HEK293 (cell line): Measurements from ENCODE around the gene HMX3.

Source experiments
- EGR2 ChIP-seq: fragments of 450-650 bp; formaldehyde crosslinking; IDR thresholded peaks from 2 replicates; pipeline ENCODE4 v1.5.1; 2016; ENCODE audit warnings: low read depth, missing biosample characterization, missing genetic modification characterization
- HOXD13 ChIP-seq: sonication (generic); formaldehyde crosslinking; IDR thresholded peaks from 2 replicates; pipeline ENCODE4 v1.8.0; 2022; ENCODE audit warnings: missing genetic modification reagents, borderline replicate concordance
- KLF9 ChIP-seq: fragments of 450-650 bp; formaldehyde crosslinking; IDR thresholded peaks from 2 replicates; pipeline ENCODE4 v1.5.1; 2016; ENCODE audit warnings: missing biosample characterization, missing genetic modification characterization, low read depth
- RBAK ChIP-seq: fragments of 450-650 bp; formaldehyde crosslinking; IDR thresholded peaks from 2 replicates; pipeline ENCODE4 v1.5.1; 2016; ENCODE audit warnings: missing biosample characterization, missing genetic modification characterization
- SP2 ChIP-seq: fragments of 450-650 bp; formaldehyde crosslinking; IDR thresholded peaks from 2 replicates; pipeline ENCODE4 v1.5.1; 2016; ENCODE audit warnings: missing biosample characterization, missing genetic modification characterization
- SP3 ChIP-seq: fragments of 450-650 bp; formaldehyde crosslinking; IDR thresholded peaks from 2 replicates; pipeline ENCODE4 v1.5.1; 2016; ENCODE audit warnings: missing biosample characterization, missing genetic modification characterization
- ZEB2 ChIP-seq: fragments of 450-650 bp; formaldehyde crosslinking; IDR thresholded peaks from 2 replicates; pipeline ENCODE4 v1.5.1; 2016; ENCODE audit warnings: missing biosample characterization, missing genetic modification characterization
- ZFHX2 ChIP-seq: fragments of 450-650 bp; formaldehyde crosslinking; conservative IDR thresholded peaks from 2 replicates; pipeline ENCODE4 v1.5.1; 2016; ENCODE audit warnings: missing biosample characterization, missing genetic modification characterization
- ZNF2 ChIP-seq: fragments of 450-650 bp; formaldehyde crosslinking; IDR thresholded peaks from 2 replicates; pipeline ENCODE4 v1.5.1; 2016; ENCODE audit warnings: missing biosample characterization, missing genetic modification characterization
- ZNF248 ChIP-seq: fragments of 450-650 bp; formaldehyde crosslinking; IDR thresholded peaks from 2 replicates; pipeline ENCODE4 v1.5.1; 2017; ENCODE audit warnings: missing biosample characterization, missing genetic modification characterization
- ZNF335 ChIP-seq: fragments of 450-650 bp; formaldehyde crosslinking; conservative IDR thresholded peaks from 2 replicates; pipeline ENCODE4 v1.5.1; 2016; ENCODE audit warnings: missing biosample characterization, missing genetic modification characterization
- ZNF354C ChIP-seq: fragments of 450-650 bp; formaldehyde crosslinking; IDR thresholded peaks from 2 replicates; pipeline ENCODE4 v1.5.1; 2016; ENCODE audit warnings: missing biosample characterization, missing genetic modification characterization, low read depth, borderline replicate concordance
- ZNF391 ChIP-seq: fragments of 450-650 bp; formaldehyde crosslinking; IDR thresholded peaks from 2 replicates; pipeline ENCODE4 v1.5.1; 2016; ENCODE audit warnings: low read depth, missing biosample characterization, missing genetic modification characterization, borderline replicate concordance
- ZNF473 ChIP-seq: fragments of 450-650 bp; formaldehyde crosslinking; IDR thresholded peaks from 2 replicates; pipeline ENCODE4 v1.5.1; 2017; ENCODE audit warnings: missing biosample characterization, missing genetic modification characterization
- ZNF501 ChIP-seq: fragments of 450-650 bp; formaldehyde crosslinking; IDR thresholded peaks from 2 replicates; pipeline ENCODE4 v1.5.1; 2016; ENCODE audit warnings: missing biosample characterization, missing genetic modification characterization
- ZNF585B ChIP-seq: fragments of 450-650 bp; formaldehyde crosslinking; IDR thresholded peaks from 2 replicates; pipeline ENCODE4 v1.5.1; 2016; ENCODE audit warnings: missing biosample characterization, missing genetic modification characterization
- ZNF610 ChIP-seq: fragments of 450-650 bp; formaldehyde crosslinking; IDR thresholded peaks from 2 replicates; pipeline ENCODE4 v1.5.1; 2016; ENCODE audit warnings: missing biosample characterization, missing genetic modification characterization, borderline replicate concordance
- ZNF76 ChIP-seq: fragments of 450-650 bp; formaldehyde crosslinking; IDR thresholded peaks from 2 replicates; pipeline ENCODE4; 2016; ENCODE audit warnings: low read depth, missing biosample characterization, missing genetic modification characterization, borderline replicate concordance
- ZNF776 ChIP-seq: fragments of 450-650 bp; formaldehyde crosslinking; IDR thresholded peaks from 2 replicates; pipeline ENCODE4 v1.5.0; 2017; ENCODE audit warnings: missing biosample characterization, missing genetic modification characterization, borderline replicate concordance
- ZXDB ChIP-seq: fragments of 450-650 bp; formaldehyde crosslinking; IDR thresholded peaks from 2 replicates; pipeline ENCODE4 v1.5.1; 2016; ENCODE audit warnings: missing biosample characterization, missing genetic modification characterization
- TF ChIP-seq, protein P1 (sequence below): fragments of 450-650 bp; formaldehyde crosslinking; conservative IDR thresholded peaks from 2 replicates; pipeline ENCODE4 v1.5.1; 2016; ENCODE audit warnings: low read depth, missing biosample characterization, missing genetic modification characterization
- TF ChIP-seq, protein P2 (sequence below): fragments of 450-650 bp; formaldehyde crosslinking; optimal IDR thresholded peaks from 2 replicates; pipeline ENCODE3; 2016; ENCODE audit warnings: missing biosample characterization, mild to moderate bottlenecking, missing genetic modification characterization
- TF ChIP-seq, protein P3 (sequence below): fragments of 450-650 bp; formaldehyde crosslinking; IDR thresholded peaks from 2 replicates; pipeline ENCODE4 v1.5.1; 2016; ENCODE audit warnings: missing biosample characterization, missing genetic modification characterization
- TF ChIP-seq, protein P4 (sequence below): fragments of 450-650 bp; formaldehyde crosslinking; IDR thresholded peaks from 2 replicates; pipeline ENCODE4 v1.5.1; 2016; ENCODE audit warnings: missing biosample characterization, missing genetic modification characterization
- TF ChIP-seq, protein P5 (sequence below): fragments of 450-650 bp; formaldehyde crosslinking; IDR thresholded peaks from 2 replicates; pipeline ENCODE4 v1.5.1; 2016; ENCODE audit warnings: missing biosample characterization, missing genetic modification characterization
- TF ChIP-seq, protein P6 (sequence below): sonication (generic); formaldehyde crosslinking; IDR thresholded peaks from 2 replicates; pipeline ENCODE4 v1.8.1; 2022; ENCODE audit warnings: mild to moderate bottlenecking, moderate library complexity, missing genetic modification reagents

HMX3 gene

DNA sequence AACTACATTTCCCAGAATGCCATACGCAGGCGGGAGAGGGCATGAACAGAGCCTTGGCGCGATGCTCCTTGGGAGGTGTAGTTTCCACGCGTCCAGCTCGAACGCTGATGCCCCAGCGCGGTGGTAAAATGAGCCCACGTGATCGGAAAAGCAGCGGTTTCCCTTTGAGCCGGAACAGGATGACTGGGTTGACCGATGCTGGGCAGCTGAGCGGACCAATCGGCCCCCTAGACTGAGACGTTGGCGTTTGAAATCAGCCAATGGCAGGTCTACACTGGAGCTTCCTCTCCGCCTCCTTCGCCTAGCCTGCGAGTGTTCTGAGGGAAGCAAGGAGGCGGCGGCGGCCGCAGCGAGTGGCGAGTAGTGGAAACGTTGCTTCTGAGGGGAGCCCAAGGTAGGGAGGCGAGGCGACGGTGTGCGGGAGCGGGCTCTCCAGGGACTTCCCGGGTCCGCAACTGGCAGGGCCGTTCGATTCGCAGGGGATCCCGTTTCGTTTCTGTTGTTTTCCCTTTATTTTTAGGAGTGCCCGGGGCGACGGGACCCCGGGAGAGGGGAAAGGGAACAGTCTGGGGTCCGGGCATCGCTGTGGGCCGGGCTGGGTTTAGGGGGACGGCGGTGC, 18.4 kb downstream of the HMX3 start, which contains the start of gene BUB3 (continued):
- TF ChIP-seq, protein P1, sequence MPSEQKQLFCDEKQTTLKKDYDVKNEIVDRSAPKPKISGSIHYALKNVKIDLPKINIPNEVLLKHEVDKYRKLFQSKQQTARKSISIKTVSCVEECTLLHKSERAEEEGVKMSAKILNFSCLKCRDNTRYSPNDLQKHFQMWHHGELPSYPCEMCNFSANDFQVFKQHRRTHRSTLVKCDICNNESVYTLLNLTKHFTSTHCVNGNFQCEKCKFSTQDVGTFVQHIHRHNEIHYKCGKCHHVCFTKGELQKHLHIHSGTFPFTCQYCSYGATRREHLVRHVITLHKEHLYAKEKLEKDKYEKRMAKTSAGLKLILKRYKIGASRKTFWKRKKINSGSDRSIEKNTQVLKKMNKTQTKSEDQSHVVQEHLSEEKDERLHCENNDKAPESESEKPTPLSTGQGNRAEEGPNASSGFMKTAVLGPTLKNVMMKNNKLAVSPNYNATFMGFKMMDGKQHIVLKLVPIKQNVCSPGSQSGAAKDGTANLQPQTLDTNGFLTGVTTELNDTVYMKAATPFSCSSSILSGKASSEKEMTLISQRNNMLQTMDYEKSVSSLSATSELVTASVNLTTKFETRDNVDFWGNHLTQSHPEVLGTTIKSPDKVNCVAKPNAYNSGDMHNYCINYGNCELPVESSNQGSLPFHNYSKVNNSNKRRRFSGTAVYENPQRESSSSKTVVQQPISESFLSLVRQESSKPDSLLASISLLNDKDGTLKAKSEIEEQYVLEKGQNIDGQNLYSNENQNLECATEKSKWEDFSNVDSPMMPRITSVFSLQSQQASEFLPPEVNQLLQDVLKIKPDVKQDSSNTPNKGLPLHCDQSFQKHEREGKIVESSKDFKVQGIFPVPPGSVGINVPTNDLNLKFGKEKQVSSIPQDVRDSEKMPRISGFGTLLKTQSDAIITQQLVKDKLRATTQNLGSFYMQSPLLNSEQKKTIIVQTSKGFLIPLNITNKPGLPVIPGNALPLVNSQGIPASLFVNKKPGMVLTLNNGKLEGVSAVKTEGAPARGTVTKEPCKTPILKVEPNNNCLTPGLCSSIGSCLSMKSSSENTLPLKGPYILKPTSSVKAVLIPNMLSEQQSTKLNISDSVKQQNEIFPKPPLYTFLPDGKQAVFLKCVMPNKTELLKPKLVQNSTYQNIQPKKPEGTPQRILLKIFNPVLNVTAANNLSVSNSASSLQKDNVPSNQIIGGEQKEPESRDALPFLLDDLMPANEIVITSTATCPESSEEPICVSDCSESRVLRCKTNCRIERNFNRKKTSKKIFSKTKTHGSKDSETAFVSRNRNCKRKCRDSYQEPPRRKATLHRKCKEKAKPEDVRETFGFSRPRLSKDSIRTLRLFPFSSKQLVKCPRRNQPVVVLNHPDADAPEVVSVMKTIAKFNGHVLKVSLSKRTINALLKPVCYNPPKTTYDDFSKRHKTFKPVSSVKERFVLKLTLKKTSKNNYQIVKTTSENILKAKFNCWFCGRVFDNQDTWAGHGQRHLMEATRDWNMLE (tag by site-specific recombination) = peak; percentile 91
- TF ChIP-seq, protein P2, sequence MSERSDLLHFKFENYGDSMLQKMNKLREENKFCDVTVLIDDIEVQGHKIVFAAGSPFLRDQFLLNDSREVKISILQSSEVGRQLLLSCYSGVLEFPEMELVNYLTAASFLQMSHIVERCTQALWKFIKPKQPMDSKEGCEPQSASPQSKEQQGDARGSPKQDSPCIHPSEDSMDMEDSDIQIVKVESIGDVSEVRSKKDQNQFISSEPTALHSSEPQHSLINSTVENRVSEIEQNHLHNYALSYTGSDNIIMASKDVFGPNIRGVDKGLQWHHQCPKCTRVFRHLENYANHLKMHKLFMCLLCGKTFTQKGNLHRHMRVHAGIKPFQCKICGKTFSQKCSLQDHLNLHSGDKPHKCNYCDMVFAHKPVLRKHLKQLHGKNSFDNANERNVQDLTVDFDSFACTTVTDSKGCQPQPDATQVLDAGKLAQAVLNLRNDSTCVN (tag by site-specific recombination) = peak; percentile 62
- TF ChIP-seq RBAK (tag by site-specific recombination) (no peak), ZEB2 (tag by site-specific recombination) (0 out of 2 replicates have a peak, but pooled peaks have one; percentile 60), ZNF248 (tag by site-specific recombination) (no peak), HOXD13 (CRISPR knock-in tag) (peak; percentile 94), ZNF501 (tag by site-specific recombination) (0 out of 2 replicates have a peak, but pooled peaks have one; percentile 91), ZNF76 (tag by site-specific recombination) (peak; percentile 98), ZNF473 (tag by site-specific recombination) (no peak), SP2 (tag by site-specific recombination) (peak; percentile 96), ZNF585B (tag by site-specific recombination) (no peak), SP3 (tag by site-specific recombination) (peak; percentile 91), ZNF610 (tag by site-specific recombination) (peak; percentile 56; the same call in 1 of the 2 replicates), ZNF335 (peak; percentile 91), KLF9 (tag by site-specific recombination) (peak; percentile 38; the same call in 1 of the 2 replicates), ZNF2 (tag by site-specific recombination) (peak; percentile 62), ZXDB (peak; percentile 18; the same call in 1 of the 2 replicates), ZFHX2 (tag by site-specific recombination) (peak; percentile 29), ZNF776 (tag by site-specific recombination) (no peak), ZNF391 (tag by site-specific recombination) (peak; percentile 41; the same call in 1 of the 2 replicates), ZNF354C (tag by site-specific recombination) (no peak), EGR2 (tag by site-specific recombination) (peak; percentile 44; the same call in 1 of the 2 replicates)
- TF ChIP-seq, protein P3, sequence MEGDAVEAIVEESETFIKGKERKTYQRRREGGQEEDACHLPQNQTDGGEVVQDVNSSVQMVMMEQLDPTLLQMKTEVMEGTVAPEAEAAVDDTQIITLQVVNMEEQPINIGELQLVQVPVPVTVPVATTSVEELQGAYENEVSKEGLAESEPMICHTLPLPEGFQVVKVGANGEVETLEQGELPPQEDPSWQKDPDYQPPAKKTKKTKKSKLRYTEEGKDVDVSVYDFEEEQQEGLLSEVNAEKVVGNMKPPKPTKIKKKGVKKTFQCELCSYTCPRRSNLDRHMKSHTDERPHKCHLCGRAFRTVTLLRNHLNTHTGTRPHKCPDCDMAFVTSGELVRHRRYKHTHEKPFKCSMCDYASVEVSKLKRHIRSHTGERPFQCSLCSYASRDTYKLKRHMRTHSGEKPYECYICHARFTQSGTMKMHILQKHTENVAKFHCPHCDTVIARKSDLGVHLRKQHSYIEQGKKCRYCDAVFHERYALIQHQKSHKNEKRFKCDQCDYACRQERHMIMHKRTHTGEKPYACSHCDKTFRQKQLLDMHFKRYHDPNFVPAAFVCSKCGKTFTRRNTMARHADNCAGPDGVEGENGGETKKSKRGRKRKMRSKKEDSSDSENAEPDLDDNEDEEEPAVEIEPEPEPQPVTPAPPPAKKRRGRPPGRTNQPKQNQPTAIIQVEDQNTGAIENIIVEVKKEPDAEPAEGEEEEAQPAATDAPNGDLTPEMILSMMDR (tag by site-specific recombination) = peak; percentile 62; the same call in 1 of the 2 replicates
- TF ChIP-seq, protein P4, sequence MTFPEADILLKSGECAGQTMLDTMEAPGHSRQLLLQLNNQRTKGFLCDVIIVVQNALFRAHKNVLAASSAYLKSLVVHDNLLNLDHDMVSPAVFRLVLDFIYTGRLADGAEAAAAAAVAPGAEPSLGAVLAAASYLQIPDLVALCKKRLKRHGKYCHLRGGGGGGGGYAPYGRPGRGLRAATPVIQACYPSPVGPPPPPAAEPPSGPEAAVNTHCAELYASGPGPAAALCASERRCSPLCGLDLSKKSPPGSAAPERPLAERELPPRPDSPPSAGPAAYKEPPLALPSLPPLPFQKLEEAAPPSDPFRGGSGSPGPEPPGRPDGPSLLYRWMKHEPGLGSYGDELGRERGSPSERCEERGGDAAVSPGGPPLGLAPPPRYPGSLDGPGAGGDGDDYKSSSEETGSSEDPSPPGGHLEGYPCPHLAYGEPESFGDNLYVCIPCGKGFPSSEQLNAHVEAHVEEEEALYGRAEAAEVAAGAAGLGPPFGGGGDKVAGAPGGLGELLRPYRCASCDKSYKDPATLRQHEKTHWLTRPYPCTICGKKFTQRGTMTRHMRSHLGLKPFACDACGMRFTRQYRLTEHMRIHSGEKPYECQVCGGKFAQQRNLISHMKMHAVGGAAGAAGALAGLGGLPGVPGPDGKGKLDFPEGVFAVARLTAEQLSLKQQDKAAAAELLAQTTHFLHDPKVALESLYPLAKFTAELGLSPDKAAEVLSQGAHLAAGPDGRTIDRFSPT (tag by site-specific recombination) = peak; percentile 98
- TF ChIP-seq, protein P5, sequence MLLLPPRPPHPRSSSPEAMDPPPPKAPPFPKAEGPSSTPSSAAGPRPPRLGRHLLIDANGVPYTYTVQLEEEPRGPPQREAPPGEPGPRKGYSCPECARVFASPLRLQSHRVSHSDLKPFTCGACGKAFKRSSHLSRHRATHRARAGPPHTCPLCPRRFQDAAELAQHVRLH = peak; percentile 96
- TF ChIP-seq, protein P6, sequence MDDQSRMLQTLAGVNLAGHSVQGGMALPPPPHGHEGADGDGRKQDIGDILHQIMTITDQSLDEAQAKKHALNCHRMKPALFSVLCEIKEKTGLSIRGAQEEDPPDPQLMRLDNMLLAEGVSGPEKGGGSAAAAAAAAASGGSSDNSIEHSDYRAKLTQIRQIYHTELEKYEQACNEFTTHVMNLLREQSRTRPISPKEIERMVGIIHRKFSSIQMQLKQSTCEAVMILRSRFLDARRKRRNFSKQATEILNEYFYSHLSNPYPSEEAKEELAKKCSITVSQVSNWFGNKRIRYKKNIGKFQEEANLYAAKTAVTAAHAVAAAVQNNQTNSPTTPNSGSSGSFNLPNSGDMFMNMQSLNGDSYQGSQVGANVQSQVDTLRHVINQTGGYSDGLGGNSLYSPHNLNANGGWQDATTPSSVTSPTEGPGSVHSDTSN (CRISPR knock-in tag) = peak; percentile 87
